Natural killer cell (primary cell): Measurements from ENCODE around the gene IGFBP2. TPM values are rescaled to one million over a fixed set of nuclear protein-coding genes. Genes with fewer than 3 reads are reported as not detected.

ENCODE experiments used
- ATAC-seq, 3 donors: fragments of 150-1000 bp in 2 of 3; fragments of 200-7000 bp in 1 of 3; cut with Tn5 transposase; 1 replicate in 1 of 3; 2 replicates in 2 of 3; pipeline ENCODE4 v1.10.0; 2021; ENCODE audit warnings: mild to moderate bottlenecking in 2 of 3, moderate library complexity in 2 of 3
- DNase-seq, 2 donors: peaks; one replicate each; pipeline versions ENCODE4 v3.0.0 to v3.0.0-alpha.2; 2013 to 2021; ENCODE audit warnings: mixed read lengths in 1 of 2
- H3K27ac ChIP-seq: one replicate; pipeline ENCODE4 v1.5.1; 2013; ENCODE audit warnings: mild to moderate bottlenecking, low read length
- H3K27me3 ChIP-seq: one replicate; pipeline ENCODE4 v1.6.1; 2013; ENCODE audit warnings: low read length; ENCODE audit not compliant: control insufficient read depth, insufficient read depth
- H3K36me3 ChIP-seq: one replicate; pipeline ENCODE4 v1.6.1; 2013; ENCODE audit warnings: low read length; ENCODE audit not compliant: control insufficient read depth, insufficient read depth
- H3K4me1 ChIP-seq: one replicate; pipeline ENCODE4 v1.6.1; 2013; ENCODE audit warnings: low read length; ENCODE audit not compliant: control insufficient read depth, insufficient read depth
- H3K4me3 ChIP-seq: one replicate; pipeline ENCODE4 v1.5.1; 2013; ENCODE audit warnings: low read length
- H3K9me3 ChIP-seq: one replicate; pipeline ENCODE4 v1.6.1; 2013; ENCODE audit warnings: low read length; ENCODE audit not compliant: control insufficient read depth, insufficient read depth
- H3K27ac Mint-ChIP-seq, 2 donors: one replicate each; pipeline ENCODE4 v1.8.0; 2022; ENCODE audit warnings: mild to moderate bottlenecking in 2 of 2, mixed read lengths in 2 of 2, moderate library complexity in 1 of 2
- H3K27me3 Mint-ChIP-seq, 2 donors: one replicate each; pipeline ENCODE4 v1.8.0; 2022; ENCODE audit warnings: low read depth in 2 of 2, mixed read lengths in 2 of 2
- H3K36me3 Mint-ChIP-seq: one replicate; pipeline ENCODE4 v1.8.0; 2022; ENCODE audit warnings: mixed read lengths
- H3K4me1 Mint-ChIP-seq, 2 donors: one replicate each; pipeline ENCODE4 v1.8.0; 2022; ENCODE audit warnings: mixed read lengths in 2 of 2
- H3K4me3 Mint-ChIP-seq: one replicate; pipeline ENCODE4 v1.8.0; 2022; ENCODE audit warnings: mild to moderate bottlenecking, moderate library complexity, mixed read lengths
- H3K9me3 Mint-ChIP-seq, 2 donors: one replicate each; pipeline ENCODE4 v1.8.0; 2022; ENCODE audit warnings: mixed read lengths in 2 of 2
- WGBS: methylation state at CpG from one replicate; pipeline ENCODE4 v1.1.7; 2013; ENCODE audit warnings: missing lambda C conversion rate; ENCODE audit not compliant: insufficient coverage; 5-methylcytosine and 5-hydroxymethylcytosine counted together
- intact Hi-C: fragments of 100-400 bp; cut with micrococcal nuclease; formaldehyde crosslinking; loops from one replicate; pipeline ENCODE4 v1.14.2; 2022
- total RNA-seq, 4 donors: library from RNA; stranded (reverse); fragments of 120-200 nt in 1 of 4; gene quantifications; one replicate each; pipeline versions ENCODE4 v1.2.3 to v1.2.4, GENCODE V29; 2013 to 2022
- TF ChIP-seq, protein P1 (sequence below): fragments of 200-600 bp; IDR thresholded peaks from one replicate; pipeline ENCODE4 v1.8.0; 2022; ENCODE audit warnings: antibody characterized with exemption

Gene IGFBP2
- total RNA-seq, 3 donors from 2014 or later (not counting 1 experiment from before 2014, with no cell fraction given), result 0.21 TPM; not detected in 2

DNA sequence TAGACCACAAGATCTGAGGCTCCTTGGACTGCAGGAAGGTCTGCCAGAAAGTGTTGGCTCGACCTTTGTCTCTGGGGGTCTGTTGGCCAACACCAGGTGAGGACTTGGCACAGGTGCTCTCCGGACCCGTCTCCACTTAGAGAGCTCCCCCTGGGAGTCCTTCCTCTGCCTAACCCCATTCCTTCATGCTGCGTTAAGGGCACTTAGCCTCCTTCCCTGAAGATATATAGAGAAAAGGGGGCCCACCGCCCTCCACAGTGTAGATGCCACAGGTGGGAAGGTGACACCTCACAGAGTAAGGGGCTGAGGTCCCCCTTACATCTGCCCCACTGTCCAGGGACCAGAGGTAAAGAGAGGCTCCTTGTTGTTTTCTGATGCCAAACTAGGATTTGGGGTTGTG lies 53.9 kb downstream of the IGFBP2 start:
- Histone ChIP-seq H3K4me1 (peaks cover 7% of the 10 kb centered on the region), H3K4me3 (no peak overlapping the region), H3K27me3 (peaks cover 23% of the 10 kb centered on the region), H3K27ac (no peak overlapping the region), H3K36me3 (no peaks in the 10 kb centered on the region), H3K9me3 (no peaks in the 10 kb centered on the region)
- H3K4me1 Mint-ChIP-seq, result peaks cover 5 to 16% of the 10 kb centered on the region in 2 donors
- DNase-seq, result no peak
- H3K27ac Mint-ChIP-seq, result no peak overlapping the region
- no peaks in the 10 kb centered on the region for H3K9me3 Mint-ChIP-seq
- TF ChIP-seq, protein P1, sequence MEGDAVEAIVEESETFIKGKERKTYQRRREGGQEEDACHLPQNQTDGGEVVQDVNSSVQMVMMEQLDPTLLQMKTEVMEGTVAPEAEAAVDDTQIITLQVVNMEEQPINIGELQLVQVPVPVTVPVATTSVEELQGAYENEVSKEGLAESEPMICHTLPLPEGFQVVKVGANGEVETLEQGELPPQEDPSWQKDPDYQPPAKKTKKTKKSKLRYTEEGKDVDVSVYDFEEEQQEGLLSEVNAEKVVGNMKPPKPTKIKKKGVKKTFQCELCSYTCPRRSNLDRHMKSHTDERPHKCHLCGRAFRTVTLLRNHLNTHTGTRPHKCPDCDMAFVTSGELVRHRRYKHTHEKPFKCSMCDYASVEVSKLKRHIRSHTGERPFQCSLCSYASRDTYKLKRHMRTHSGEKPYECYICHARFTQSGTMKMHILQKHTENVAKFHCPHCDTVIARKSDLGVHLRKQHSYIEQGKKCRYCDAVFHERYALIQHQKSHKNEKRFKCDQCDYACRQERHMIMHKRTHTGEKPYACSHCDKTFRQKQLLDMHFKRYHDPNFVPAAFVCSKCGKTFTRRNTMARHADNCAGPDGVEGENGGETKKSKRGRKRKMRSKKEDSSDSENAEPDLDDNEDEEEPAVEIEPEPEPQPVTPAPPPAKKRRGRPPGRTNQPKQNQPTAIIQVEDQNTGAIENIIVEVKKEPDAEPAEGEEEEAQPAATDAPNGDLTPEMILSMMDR, result no peak
- intact Hi-C loops, result no loop called here
- ATAC-seq, result no peak
- no peak overlapping the region for H3K4me3 Mint-ChIP-seq
- no peaks in the 10 kb centered on the region for H3K36me3 Mint-ChIP-seq
- peaks cover 46 to 63% of the 10 kb centered on the region in 2 donors for H3K27me3 Mint-ChIP-seq
- 82% methylated on average over 4 of the region's 5 CpGs for WGBS

DNA sequence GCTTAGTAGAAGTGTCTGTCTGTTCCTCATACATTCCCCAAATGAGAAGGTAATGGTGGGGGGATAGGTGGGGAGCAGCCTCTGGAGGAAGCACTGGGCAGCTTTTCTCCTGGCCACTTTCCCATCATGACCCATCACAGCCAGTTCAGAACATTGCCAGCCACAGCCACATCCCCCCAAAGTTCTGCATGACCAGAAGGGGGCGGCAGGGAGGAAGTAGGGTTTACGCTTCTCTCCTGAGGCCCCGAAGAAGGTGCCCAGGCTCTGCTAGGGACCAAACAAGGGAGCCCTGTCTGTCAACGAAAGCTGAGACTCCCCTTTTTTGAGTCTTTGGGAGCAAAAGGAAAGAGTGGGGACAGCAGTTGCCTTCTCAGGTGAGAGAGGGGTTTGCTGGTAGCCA lies 54.4 kb downstream of the IGFBP2 start:
- 31% methylated on average over 4 of the region's 4 CpGs for WGBS
- Mint-ChIP-seq H3K36me3 (no peaks in the 10 kb centered on the region), H3K27ac (no peak overlapping the region), H3K4me1 (peaks cover 8 to 17% of the 10 kb centered on the region in 2 donors), H3K27me3 (peaks cover 48 to 59% of the 10 kb centered on the region in 2 donors), H3K4me3 (no peak overlapping the region), H3K9me3 (no peaks in the 10 kb centered on the region)
- H3K27ac ChIP-seq, result no peak overlapping the region
- peak in 1 of 2 donors; percentile 41 for DNase-seq
- H3K4me3 ChIP-seq, result no peak overlapping the region
- no peaks in the 10 kb centered on the region for H3K9me3 ChIP-seq
- TF ChIP-seq, protein P1, result no peak
- intact Hi-C loops, result no loop called here
- peaks cover 25% of the 10 kb centered on the region for H3K27me3 ChIP-seq
- ATAC-seq, result no peak
- no peaks in the 10 kb centered on the region for H3K36me3 ChIP-seq
- H3K4me1 ChIP-seq, result peaks cover 13% of the 10 kb centered on the region

- DNase-seq (no peak), ATAC-seq (no peak)
- Histone ChIP-seq H3K9me3 (no peaks in the 10 kb centered on the region), H3K27me3 (peaks cover 32% of the 10 kb centered on the region), H3K4me1 (peaks cover 18% of the 10 kb centered on the region), H3K27ac (no peak overlapping the region), H3K4me3 (no peak overlapping the region), H3K36me3 (no peaks in the 10 kb centered on the region)
- no peaks in the 10 kb centered on the region for H3K36me3 Mint-ChIP-seq
- H3K27ac Mint-ChIP-seq, result no peak overlapping the region
- TF ChIP-seq, protein P1, result no peak
- H3K4me3 Mint-ChIP-seq, result no peak overlapping the region
- intact Hi-C loops, result no loop called here
- 70% methylated on average over 9 of the region's 9 CpGs for WGBS
- peaks cover 12 to 23% of the 10 kb centered on the region in 2 donors for H3K4me1 Mint-ChIP-seq
- peaks cover 49 to 52% of the 10 kb centered on the region in 2 donors for H3K27me3 Mint-ChIP-seq
- H3K9me3 Mint-ChIP-seq, result no peaks in the 10 kb centered on the region
These were observed 55.6 kb downstream of the IGFBP2 start for GRCh38 chr2:216688731-216689340.

DNA sequence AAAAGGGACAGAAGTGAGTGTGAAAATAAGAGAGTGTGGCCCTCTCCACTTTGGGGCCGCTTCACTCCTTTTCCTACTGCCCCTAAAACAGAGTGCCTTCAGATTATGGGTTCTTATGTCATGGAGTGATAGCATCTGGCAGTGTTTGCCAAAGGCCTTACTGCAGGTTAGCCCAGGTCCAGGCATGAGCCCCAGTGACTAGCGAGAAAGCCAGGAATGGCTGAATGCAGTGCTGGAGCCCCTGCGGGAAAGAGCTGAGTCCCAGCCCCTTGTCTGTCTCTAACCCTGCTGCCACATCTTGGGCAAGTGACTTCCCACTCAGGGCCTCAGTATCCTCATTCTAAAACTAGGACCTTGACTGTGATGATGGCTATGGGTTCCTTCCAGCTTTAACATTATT lies 56.2 kb downstream of the IGFBP2 start:
- 98% methylated on average over 3 of the region's 3 CpGs for WGBS
- no peak overlapping the region for H3K4me3 Mint-ChIP-seq
- TF ChIP-seq, protein P1, result no peak
- peaks cover 13 to 29% of the 10 kb centered on the region in 2 donors for H3K4me1 Mint-ChIP-seq
- ATAC-seq, result no peak
- Histone ChIP-seq H3K9me3 (no peaks in the 10 kb centered on the region), H3K27ac (no peak overlapping the region), H3K4me1 (peaks cover 23% of the 10 kb centered on the region), H3K36me3 (no peaks in the 10 kb centered on the region), H3K27me3 (peaks cover 36% of the 10 kb centered on the region), H3K4me3 (no peak overlapping the region)
- no peaks in the 10 kb centered on the region for H3K36me3 Mint-ChIP-seq
- intact Hi-C loops, result no loop called here
- peaks cover 47 to 49% of the 10 kb centered on the region in 2 donors for H3K27me3 Mint-ChIP-seq
- DNase-seq, result no peak
- H3K27ac Mint-ChIP-seq, result no peak overlapping the region
- H3K9me3 Mint-ChIP-seq, result no peaks in the 10 kb centered on the region
